Ovary (tissue), 9 donors: ENCODE data around the gene HTRA3. TPM values are rescaled to one million over a fixed set of nuclear protein-coding genes. Genes with fewer than 3 reads are reported as not detected.

ENCODE experiments used
- DNase-seq, 5 donors: peaks; one replicate each; pipeline ENCODE4 v3.0.0-alpha.2; 2019 to 2020
- H3K27ac ChIP-seq, 2 donors: fragments of 200-600 bp; one replicate each; pipeline versions ENCODE4 v1.5.1 to v1.8.0; 2019 to 2022
- H3K27me3 ChIP-seq: fragments of 200-600 bp; one replicate; pipeline ENCODE4 v1.8.0; 2022
- H3K36me3 ChIP-seq: fragments of 200-600 bp; sonication (generic); one replicate; pipeline ENCODE4 v1.5.1; 2019
- H3K4me1 ChIP-seq: one replicate; pipeline ENCODE4 v1.8.1; 2013; ENCODE audit warnings: mild to moderate bottlenecking, moderate library complexity; ENCODE audit not compliant: insufficient read depth
- H3K4me3 ChIP-seq: fragments of 200-600 bp; sonication (generic); one replicate; pipeline ENCODE4 v1.5.1; 2017
- H3K9me3 ChIP-seq, 2 donors: fragments of 200-600 bp in 1 of 2; sonication (generic) in 1 of 2; one replicate each; pipeline versions ENCODE4 v1.5.1 to v1.8.1; 2013 to 2019; ENCODE audit warnings: mild to moderate bottlenecking in 1 of 2, moderate library complexity in 1 of 2
- EP300 ChIP-seq: sonication (generic); formaldehyde crosslinking; IDR thresholded peaks from one replicate; pipeline ENCODE4 v1.6.1; 2017; ENCODE audit warnings: antibody characterized with exemption
- POLR2A ChIP-seq: fragments of 450-650 bp; IDR thresholded peaks from one replicate; pipeline ENCODE4 v1.6.1; 2017; ENCODE audit warnings: antibody characterized with exemption, mild to moderate bottlenecking, moderate library complexity
- WGBS, 3 donors: extraction: QIAGEN DNeasy Blood & Tissue Kit in 1 of 3; methylation state at CpG; one replicate each; pipeline versions ENCODE4 v1.1.5 to v1.1.7; 2013 to 2017; 5-methylcytosine and 5-hydroxymethylcytosine counted together
- intact Hi-C, 4 donors: fragments of 100-400 bp; cut with DNase I; formaldehyde crosslinking; loops; one replicate each; pipeline versions ENCODE4 v1.11.0 to v1.15.1; 2022 to 2023
- polyA plus RNA-seq, 2 donors: library from polyadenylated mRNA; stranded (reverse); fragments of 200-250 nt in 1 of 2; fragments of 350-450 nt in 1 of 2; fragmentation: Illumina TruSeq in 1 of 2; extraction: RNeasy Lipid Tissue Mini Kit (QIAGEN cat#74804) in 1 of 2; gene quantifications; one replicate each; pipeline ENCODE4 v1.2.3, GENCODE V29; 2013 to 2014
- total RNA-seq, 7 donors: library from RNA; depleted of rRNA in 2 of 7; stranded (reverse); fragments of >200 nt in 2 of 7; fragmentation: NEBNext Ultra II Directional in 3 of 7; extraction: Animal tissue kit (Norgen Biotek cat#: 25700) in 3 of 7; gene quantifications; one replicate each; pipeline versions ENCODE4 v1.1.0 to v1.2.4, GENCODE V29; 2016 to 2023
- TF ChIP-seq, protein P1 (sequence below), 3 donors: fragments of 450-650 bp in 2 of 3; fragments of 200-600 bp in 1 of 3; IDR thresholded peaks; one replicate each; pipeline versions ENCODE4 v1.5.1 to v1.8.0; 2016 to 2022; ENCODE audit warnings: antibody characterized with exemption in 3 of 3, mild to moderate bottlenecking in 1 of 3
- donor health status: DM: no; HTN: no; CAD: no; lungs with moderate emphysema.
- donor health status: DM: no; HTN: no; CAD: no.
- donor health status: Bipolar disorder and iron deficiency.
- donor health status: DM: yes; HTN: yes; CAD: no.
- donor health status: DM: no; HTN: no; CAD: no.
- donor health status: DM: yes; HTN: yes; CAD: no.

HTRA3 gene
- total and polyA plus RNA-seq, 9 donors: 36.2 to 163 (median 64.7) TPM

DNA sequence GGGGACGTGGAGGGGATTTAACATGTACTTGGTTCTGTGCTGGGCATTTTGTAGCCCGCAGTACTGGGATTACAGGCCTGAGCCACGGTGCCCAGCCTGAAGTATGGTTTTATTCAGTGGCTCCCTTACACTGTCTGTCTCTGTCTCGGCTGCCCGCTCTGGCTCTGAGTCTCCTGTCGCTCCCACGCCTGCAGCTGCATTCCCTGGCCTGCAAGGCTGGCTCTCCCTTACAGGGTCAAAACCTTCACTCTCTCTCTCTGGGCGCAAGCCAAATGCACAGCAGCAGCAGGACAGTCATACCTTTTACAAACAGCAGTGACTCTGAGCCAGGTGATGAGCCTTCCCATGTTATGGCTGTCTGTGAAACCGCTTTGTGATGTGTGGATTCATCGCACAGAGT lies 72.1 kb downstream of the HTRA3 start:
- intact Hi-C loops: loop anchor here in 1 of 4 donors (10.0 kb wide), 1 partner anchor 67 kb away; no protein-coding TSS in a partner anchor
- WGBS, 3 donors: 40 to 44% (median 43%) methylated on average over 10 of the region's 10 CpGs
- H3K4me3 ChIP-seq: no peak overlapping the region

DNA sequence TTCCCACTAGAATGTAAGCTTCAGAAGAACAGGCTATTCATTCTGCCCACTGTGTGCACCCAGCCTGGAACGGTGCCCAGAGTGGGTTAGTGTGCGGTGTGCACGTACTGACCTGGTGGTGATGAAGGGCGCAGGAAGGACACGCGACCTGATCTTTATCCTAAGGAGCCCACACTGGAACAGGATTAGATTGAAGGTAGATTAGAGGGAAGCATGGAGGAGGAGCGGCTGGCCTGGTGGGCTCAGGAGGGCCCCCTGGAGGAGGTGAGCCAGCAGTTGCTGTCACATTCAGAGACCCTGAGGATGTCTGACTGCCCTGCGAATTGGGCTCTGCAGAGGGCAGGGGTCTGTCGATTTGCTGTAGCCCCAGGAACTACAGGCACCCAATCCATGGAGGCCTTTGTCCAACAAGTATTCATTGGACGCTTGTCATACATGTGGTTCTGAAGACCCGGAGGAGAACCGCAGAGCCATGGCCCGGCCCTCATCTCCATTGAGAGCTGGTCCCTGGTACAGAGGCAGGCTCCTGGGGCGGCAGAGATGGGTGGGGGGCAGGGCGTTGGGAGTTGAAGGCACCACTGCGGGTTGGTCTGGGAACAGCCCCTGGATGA lies 73.2 kb downstream of the HTRA3 start:
- DNase-seq: peak in 2 of 5 donors; percentile 58 to 60
- no peak overlapping the region for H3K4me3 ChIP-seq
- H3K9me3 ChIP-seq: no peaks in the 10 kb centered on the region
- WGBS, 3 donors: 67 to 78% (median 71%) methylated on average over 16 of the region's 16 CpGs
- peak overlapping the region; percentile 70 to 90 for H3K27ac ChIP-seq
- peaks cover 34% of the 10 kb centered on the region for H3K4me1 ChIP-seq
- H3K27me3 ChIP-seq: no peaks in the 10 kb centered on the region
- H3K36me3 ChIP-seq: no peaks in the 10 kb centered on the region
- intact Hi-C loops: loop anchor here in 1 of 4 donors (10.0 kb wide), 1 partner anchor 68 kb away; no protein-coding TSS in a partner anchor
- TF ChIP-seq EP300 (no peak), POLR2A (no peak)
- TF ChIP-seq, protein P1, sequence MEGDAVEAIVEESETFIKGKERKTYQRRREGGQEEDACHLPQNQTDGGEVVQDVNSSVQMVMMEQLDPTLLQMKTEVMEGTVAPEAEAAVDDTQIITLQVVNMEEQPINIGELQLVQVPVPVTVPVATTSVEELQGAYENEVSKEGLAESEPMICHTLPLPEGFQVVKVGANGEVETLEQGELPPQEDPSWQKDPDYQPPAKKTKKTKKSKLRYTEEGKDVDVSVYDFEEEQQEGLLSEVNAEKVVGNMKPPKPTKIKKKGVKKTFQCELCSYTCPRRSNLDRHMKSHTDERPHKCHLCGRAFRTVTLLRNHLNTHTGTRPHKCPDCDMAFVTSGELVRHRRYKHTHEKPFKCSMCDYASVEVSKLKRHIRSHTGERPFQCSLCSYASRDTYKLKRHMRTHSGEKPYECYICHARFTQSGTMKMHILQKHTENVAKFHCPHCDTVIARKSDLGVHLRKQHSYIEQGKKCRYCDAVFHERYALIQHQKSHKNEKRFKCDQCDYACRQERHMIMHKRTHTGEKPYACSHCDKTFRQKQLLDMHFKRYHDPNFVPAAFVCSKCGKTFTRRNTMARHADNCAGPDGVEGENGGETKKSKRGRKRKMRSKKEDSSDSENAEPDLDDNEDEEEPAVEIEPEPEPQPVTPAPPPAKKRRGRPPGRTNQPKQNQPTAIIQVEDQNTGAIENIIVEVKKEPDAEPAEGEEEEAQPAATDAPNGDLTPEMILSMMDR (IDR thresholded peaks at IDR 0.05): no peak

More for the DNA sequence above, 72.1 kb downstream of the HTRA3 start:
- H3K4me1 ChIP-seq: peaks cover 31% of the 10 kb centered on the region
- H3K27me3 ChIP-seq: no peaks in the 10 kb centered on the region
- DNase-seq: peak; percentile 68 to 81 (median 71)
- H3K9me3 ChIP-seq: no peaks in the 10 kb centered on the region
- H3K36me3 ChIP-seq: no peaks in the 10 kb centered on the region
- TF ChIP-seq EP300 (no peak), POLR2A (no peak)
- TF ChIP-seq, protein P1 (IDR thresholded peaks at IDR 0.05): no peak
- peak overlapping the region; percentile 50 to 90 for H3K27ac ChIP-seq

DNA sequence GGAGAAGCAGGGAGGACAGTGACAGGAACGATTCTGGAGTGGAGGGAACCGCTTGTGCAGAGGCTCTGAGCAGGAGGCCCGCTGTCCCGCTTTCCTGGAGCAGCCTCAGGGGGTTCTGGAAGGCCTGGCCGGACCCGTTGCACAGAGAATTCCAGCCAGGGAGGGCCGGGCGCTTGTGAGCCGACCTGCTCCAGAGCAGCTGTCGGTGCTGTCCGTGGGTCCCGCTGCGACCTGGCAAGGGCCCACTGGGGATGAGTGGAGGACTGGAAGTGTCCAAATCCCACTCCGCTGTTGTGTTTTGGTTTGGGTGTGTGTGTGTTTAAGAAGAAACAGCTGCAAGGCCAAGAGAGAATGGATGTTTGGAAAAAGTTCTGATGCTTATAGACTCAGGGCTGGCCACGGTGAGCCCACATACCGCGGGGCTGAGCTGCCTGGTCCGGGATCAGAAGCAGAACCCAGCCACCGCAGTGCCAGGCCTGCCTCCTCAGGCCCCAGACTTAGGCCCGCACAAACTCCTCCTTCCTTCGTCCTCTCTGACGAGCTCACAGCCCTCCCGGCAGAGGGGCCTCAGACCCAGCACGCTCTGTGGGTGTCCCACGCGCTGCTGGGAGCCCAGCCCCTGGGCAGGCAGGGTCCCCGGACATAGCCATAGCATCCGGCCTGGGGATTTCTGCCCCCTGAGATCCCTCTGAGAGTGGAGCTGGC lies 73.9 kb downstream of the HTRA3 start:
- DNase-seq: peak; percentile 58 to 75 (median 64)
- TF ChIP-seq EP300: no peak
- TF ChIP-seq, protein P1 (IDR thresholded peaks at IDR 0.05): no peak
- TF ChIP-seq POLR2A: no peak
- no peaks in the 10 kb centered on the region for H3K27me3 ChIP-seq
- H3K9me3 ChIP-seq: no peaks in the 10 kb centered on the region
- intact Hi-C loops: loop anchor here in 1 of 4 donors (10.0 kb wide), 1 partner anchor 69 kb away; no protein-coding TSS in a partner anchor
- H3K27ac ChIP-seq: peak overlapping the region; percentile 70 to 90
- WGBS, 3 donors: 22 to 39% (median 27%) methylated on average over 28 of the region's 28 CpGs
- no peak overlapping the region for H3K4me3 ChIP-seq
- no peaks in the 10 kb centered on the region for H3K36me3 ChIP-seq
- peaks cover 34% of the 10 kb centered on the region for H3K4me1 ChIP-seq

DNA sequence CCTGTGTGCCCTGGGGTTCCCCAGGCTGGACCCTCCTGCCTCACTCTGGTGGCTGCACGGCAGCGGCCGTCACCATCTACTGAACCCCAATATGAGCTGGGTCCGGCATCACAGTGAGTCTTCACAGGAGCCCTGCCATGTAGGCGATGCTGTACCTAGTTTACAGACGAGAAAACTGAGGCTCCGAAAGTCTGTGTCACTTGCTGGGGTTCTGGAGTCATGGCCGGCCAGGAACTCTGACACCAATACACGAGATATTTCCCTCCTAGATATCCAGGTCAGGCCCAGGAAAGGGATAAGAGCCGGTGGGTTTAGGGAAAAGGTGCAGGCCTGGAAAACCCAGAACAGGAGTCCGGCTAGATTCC lies 74.4 kb downstream of the HTRA3 start:
- no peaks in the 10 kb centered on the region for H3K27me3 ChIP-seq
- no peak for DNase-seq
- 89 to 90% (median 89%) methylated on average over 11 of the region's 11 CpGs for WGBS, 3 donors
- no peaks in the 10 kb centered on the region for H3K9me3 ChIP-seq
- no peaks in the 10 kb centered on the region for H3K36me3 ChIP-seq
- no peak overlapping the region for H3K4me3 ChIP-seq
- intact Hi-C loops: loop anchor here in 1 of 4 donors (10.0 kb wide), 1 partner anchor 69 kb away; no protein-coding TSS in a partner anchor
- TF ChIP-seq, protein P1 (IDR thresholded peaks at IDR 0.05): no peak
- TF ChIP-seq POLR2A (no peak), EP300 (no peak)
- peaks cover 34% of the 10 kb centered on the region for H3K4me1 ChIP-seq
- peak overlapping the region; percentile 70 to 90 for H3K27ac ChIP-seq
